T-helper 2 cell (primary cell): Measurements from ENCODE around the gene EVI5.

Experiments
- DNase-seq, 5 experiments: peaks; one replicate each; pipeline versions ENCODE4 v3.0.0 to v3.0.0-alpha.2; 2012 to 2022

The EVI5 gene

DNA sequence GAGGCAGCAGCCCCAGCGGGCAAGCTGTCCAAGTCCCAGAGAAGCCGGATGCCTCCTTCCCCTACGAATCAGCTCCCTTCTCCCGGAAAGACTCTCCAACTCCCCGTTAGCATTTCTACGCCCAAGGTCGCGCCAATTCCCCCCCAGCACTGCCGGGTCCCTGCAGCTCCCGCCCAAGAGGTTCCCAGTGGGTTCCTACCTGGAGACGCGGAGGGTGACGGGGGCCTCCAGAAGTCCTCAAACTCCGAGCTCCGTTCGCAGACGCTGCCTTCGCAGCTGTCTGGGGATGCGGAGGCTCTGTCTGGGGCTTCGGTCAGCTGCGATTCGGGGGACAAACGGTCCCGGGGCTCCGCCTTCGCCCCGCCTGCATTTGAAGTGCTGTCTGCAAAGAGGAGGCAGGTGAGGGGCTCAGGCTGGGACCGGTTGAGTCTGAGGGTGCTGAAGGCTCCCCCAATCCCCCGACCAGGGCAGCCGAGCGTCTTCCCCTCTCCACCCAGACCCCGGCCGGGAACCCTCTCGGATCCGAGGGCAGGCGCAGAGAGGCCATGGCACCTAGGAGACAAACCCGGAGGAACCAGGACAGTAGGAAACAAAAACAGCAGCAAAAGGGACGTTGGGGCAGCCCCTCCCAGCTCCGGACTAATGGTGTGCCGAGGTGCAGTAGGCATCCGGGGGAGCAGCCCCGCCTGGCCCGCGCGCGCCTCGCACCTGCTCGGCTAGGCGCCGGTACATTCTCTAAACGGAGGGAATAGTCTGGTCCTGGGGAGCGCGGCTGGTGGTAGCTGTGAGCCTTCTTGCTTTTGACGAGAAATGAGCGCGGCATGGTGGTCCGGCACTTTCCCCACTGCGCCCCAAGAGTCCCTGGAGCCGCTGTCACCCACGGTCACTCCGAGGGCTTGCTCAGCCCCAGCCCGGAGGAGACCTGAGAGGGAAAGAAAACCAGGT, 302.0 kb downstream of the EVI5 start:
- peak in 3 of 5 experiments; percentile 13 to 50 (median 14) for DNase-seq

DNA sequence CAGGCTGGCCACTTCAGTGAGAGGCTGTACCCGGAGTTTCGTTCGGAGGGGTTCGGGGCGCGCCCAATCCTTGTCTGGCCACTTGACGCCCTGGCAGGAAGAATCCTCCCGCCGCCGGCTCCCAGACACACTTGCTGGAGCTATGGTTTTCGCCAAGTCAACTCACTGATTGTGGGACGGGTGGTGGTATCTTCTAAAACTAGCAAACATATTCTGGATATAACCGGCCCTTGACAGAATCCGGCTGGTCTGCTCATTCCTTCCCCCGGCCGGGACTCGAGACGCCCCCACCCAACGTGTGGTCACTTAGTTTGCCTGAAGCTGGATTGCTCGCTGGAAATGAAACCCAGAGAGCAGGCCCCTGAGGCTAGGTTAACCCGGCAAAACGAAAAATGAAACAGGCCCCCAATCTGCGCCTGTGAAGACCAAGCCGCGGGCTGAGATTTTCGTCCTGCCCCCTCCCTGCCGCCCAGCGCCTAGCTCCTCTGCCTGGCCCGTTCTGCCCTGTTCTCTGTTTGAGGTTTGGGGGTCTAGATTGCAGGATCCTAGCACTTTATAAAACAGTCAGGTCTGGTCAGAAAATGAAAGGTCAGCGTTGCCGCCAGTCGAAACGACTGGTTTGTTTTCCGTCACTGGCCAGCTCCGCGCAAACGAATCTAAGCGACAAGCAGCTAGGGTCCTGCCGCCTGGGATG, 302.8 kb downstream of the EVI5 start:
- DNase-seq = no peak

DNA sequence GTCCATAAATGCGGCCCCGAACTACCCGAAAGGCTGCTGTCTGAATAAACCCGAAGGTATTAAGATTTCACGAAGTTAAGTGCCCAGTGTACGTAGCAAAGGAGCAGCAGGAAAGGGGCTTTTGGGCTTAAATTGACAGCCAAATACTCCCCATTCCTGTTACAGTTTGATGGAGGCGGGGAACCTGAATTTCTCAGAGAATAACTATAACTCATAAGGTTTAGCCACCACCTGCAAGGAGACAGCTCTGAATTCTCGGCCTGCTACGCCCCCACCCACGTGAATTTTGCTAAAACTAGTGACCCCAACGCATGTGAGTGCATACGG, 303.3 kb downstream of the EVI5 start:
- no peak for DNase-seq

- DNase-seq = no peak
Observed at GRCh38 chr1:92480813-92481598, 303.9 kb downstream of the EVI5 start.

DNA sequence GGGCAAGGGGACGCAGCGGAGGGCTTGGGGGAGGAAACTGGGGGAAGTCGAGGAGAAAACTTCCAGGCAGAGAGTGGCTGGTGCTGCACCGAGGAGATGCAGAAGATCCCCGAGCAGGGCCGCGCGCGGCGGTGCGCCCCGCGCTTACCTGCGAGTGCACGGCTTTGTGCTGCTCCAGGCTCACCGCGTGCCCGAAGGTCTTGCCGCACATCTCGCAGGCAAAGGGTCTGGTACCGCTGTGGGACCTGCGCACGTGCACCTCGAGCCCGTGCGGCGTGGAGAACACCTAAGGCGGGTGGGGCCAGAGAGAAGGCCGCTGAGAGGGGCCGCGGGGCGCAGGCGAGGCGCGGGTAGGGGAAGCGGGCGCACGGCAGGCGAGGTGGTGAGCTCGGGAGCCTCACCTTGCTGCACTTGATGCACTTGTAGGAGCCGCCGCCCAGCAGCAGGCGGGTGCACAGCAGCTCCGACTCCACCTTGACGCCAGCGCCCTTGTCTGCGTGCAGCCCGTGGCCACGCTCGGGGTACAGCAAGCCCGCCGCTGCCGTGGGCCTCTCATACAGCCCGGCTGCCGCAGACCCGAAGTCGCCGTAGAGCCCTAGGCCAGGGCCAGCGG, 304.6 kb downstream of the EVI5 start:
- no peak for DNase-seq

DNA sequence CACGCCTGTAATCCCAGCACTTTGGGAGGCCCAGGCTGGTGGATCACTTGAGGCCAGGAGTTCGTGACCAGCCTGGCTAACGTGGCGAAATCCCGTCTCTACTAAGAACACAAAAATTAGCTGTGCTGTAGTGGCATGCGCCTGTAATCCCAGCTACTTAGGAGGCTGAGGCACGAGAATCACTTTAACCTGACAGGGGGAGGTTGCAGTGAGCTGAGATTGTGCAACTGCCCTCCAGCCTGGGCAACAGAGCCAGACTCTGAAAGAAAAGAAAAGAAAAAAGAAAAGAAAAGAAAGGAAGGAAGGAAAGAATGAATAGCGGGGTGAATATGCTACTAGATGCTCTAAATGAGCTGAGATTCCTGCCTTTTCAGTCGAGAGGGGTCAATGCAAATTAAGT, 305.3 kb downstream of the EVI5 start:
- no peak for DNase-seq

DNA sequence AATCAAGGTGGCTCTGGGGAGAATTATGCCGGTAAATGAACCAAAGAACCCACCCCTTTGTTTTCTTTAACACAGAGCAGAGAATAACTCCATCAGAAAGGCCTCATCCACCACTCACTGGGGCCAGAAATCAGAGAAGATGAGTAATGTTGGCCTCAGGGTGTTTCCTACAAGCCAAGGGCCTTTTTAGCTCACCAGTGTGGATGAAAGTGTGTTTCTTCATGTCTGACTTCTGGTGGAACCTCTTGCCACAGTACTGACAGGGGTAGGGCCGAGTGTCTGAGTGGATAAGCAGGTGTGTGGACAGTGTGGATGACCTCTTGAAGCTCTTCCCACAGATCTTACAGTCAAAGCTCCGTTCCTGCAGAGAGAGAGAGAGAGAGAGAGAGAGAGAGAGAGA, 306.5 kb downstream of the EVI5 start:
- no peak for DNase-seq

- peak in 2 of 5 experiments; percentile 60 to 77 for DNase-seq
Observed at GRCh38 chr1:92476071-92476631, 308.8 kb downstream of the EVI5 start.

- DNase-seq = no peak
Observed at GRCh38 chr1:92475029-92475428, 309.9 kb downstream of the EVI5 start.

DNA sequence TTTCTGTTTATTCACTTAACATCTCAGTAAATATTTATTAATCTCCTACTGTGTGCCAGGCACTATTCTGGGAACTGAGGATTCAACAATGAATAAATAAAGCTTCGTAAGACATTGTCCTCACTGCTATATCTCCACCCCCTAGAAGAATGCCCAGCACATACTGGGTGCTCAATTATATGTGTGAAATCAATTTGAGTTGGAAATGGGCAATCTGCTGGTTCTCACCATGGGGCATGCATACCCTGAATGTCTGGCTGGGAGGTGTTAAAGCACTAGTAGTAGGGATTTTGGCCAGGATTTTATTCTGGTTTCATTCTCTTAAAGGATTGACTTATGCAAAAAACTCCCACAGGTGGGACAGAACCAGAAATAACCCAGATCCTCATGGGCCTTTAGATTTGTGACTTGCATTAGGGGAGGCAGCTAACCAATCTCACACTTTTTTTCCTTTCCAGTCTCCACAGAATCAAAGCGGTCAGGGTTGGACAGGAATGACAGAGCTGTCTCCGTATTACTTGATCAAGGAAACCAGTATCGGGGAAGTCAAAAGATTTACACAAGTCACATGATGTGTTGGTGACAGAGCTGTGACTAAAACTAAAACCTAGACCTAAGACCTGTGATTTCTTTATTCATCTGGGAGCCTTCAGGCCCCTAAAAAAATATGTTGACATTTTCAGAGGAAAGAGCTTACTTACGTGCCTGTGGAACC, 311.0 kb downstream of the EVI5 start:
- DNase-seq = peak in 1 of 5 experiments; percentile 85

DNA sequence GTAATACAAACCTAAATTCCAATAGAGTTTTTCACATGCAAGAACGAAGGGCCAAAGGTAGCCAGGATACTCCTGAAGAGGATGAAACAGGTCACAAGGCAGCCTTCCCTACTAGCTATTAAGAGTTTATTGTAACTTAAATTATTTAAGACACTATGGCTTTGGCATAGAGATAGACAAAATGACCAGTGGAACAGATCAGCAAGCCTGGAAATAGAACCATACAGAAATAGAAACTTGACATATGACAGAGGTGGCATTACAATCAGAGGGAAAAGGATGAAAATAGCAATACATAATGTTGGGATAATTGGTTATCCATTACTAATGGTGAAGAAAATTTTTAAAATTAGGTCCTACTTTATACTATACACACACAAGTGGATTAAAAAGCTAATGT, 314.7 kb downstream of the EVI5 start:
- no peak for DNase-seq

- DNase-seq = no peak
Observed at GRCh38 chr1:92466683-92467352, 318.1 kb downstream of the EVI5 start.

DNA sequence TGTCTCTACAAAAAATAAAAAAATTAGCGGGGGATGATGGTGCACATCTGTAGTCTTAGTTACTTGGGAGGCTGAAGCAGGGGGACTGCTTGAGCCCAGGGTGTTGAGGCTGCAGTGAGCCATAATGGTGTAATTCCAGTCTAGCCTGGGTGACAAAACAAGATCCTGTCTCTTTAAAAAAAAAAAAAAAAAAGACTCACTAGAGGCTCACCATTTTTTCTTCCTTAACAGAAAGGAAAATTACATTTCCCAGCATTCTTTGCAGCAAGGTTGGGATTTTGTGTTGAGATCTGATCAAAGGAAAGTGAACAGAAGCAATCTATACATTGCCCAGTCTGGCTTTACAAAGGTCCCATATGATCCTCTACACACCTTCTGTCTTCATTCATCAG, 319.7 kb downstream of the EVI5 start:
- no peak for DNase-seq

- DNase-seq = no peak
Observed at GRCh38 chr1:92464588-92465255, 320.2 kb downstream of the EVI5 start.

DNA sequence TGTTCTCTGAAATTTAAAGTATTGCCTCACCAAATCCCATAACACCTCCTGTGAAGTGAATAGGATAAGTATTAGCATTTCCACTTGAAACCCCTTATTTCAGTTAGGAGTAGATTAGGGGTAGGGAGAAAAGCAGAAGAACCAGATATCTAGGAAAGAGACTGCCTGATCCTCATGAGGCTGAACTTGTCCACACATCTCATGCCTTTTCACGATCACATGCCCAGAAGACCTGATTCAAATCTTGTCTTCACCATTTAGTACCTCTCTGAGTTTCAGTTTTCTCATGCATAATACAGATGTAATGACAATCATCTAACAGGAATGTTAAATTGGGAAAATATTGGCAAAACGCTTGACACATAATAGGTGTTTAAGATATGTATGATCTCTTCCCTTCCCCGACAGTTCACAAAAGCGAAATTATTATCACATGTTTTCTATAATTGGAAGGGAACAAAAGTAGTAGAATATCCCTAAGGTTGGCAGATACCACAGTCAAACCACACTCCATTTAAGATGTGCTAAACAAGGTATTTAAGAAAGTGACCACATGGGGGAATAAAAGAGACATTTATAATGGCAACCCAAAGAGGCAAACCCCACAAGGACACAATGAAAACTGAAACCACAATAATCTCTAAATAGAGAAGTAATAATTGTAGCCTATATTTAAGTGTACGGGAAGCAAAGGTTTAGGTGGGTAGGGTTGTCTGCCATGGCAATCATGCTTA, 323.4 kb downstream of the EVI5 start:
- DNase-seq = peak in 1 of 5 experiments; percentile 24

GRCh38 chr1:92459871-92460320, 325.0 kb downstream of the EVI5 start:
- peak in 1 of 5 experiments; percentile 25 for DNase-seq
